ENCODE data around the gene FGFR3. TPM values are rescaled to one million over a fixed set of nuclear protein-coding genes. Genes with fewer than 3 reads are reported as not detected.

Gene FGFR3
- total RNA-seq, 1 donor from 2014 or later: 44.3 TPM

GRCh38 chr4:1851160-1851559 is 58.1 kb downstream of the FGFR3 start:
- Mint-ChIP-seq H3K4me3 (peak overlapping the region; percentile 41), H3K9me3 (no peaks in the 10 kb centered on the region), H3K4me1 (ENCODE audit: unreplicated experiment) (peaks cover 25% of the 10 kb centered on the region), H3K27me3 (no peaks in the 10 kb centered on the region), H3K36me3 (no peaks in the 10 kb centered on the region), H3K27ac (no peak overlapping the region)
- TF ChIP-seq, protein P1, sequence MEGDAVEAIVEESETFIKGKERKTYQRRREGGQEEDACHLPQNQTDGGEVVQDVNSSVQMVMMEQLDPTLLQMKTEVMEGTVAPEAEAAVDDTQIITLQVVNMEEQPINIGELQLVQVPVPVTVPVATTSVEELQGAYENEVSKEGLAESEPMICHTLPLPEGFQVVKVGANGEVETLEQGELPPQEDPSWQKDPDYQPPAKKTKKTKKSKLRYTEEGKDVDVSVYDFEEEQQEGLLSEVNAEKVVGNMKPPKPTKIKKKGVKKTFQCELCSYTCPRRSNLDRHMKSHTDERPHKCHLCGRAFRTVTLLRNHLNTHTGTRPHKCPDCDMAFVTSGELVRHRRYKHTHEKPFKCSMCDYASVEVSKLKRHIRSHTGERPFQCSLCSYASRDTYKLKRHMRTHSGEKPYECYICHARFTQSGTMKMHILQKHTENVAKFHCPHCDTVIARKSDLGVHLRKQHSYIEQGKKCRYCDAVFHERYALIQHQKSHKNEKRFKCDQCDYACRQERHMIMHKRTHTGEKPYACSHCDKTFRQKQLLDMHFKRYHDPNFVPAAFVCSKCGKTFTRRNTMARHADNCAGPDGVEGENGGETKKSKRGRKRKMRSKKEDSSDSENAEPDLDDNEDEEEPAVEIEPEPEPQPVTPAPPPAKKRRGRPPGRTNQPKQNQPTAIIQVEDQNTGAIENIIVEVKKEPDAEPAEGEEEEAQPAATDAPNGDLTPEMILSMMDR (conservative IDR thresholded peaks at IDR 0.05): peak; percentile 38
- DNase-seq (ENCODE audit: extremely low spot score, unreplicated experiment): no peak

DNA sequence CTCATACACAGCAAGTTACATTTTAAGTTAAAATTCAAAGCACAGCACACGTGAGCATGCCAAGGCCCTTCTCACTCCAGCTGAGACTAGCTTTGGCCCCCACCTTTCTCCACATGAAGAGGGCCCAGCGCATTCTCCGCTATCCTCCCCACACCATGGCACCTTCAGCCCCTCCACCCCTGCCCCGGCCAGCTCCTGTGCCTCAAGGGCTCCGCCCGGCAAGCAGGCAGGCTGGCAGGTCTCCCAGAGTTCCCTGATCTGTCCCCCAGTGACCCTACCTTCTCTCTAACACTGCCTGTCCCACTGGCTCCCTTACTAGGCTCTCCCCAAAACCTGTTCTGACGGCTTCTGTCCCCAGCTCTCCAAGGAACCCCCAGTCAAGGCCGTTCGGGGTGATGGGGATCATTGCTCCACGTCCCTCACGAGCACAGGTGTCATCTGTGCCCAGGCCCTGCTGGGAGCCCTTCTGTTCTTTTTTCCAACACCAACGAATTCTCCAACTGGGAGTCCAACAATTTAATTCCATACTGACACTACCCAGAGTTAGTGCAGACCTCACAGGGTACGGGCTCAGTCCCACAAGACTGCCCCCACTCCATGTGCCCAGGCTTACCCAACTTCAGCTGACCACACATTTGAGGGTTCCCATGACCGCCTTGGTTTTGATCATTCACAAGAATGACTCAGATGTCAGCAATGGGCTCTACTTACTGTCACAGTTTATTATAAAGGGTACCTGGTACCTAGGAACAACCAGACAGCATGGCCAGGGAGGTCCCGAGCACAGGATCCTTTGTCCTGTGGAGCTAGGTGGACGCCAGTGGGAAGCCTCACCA is 58.7 kb downstream of the FGFR3 start:
- TF ChIP-seq, protein P1 (conservative IDR thresholded peaks at IDR 0.05): no peak
- H3K27ac Mint-ChIP-seq: peak overlapping the region; percentile 70
- peaks cover 25% of the 10 kb centered on the region for H3K4me1 Mint-ChIP-seq (ENCODE audit: unreplicated experiment)

DNA sequence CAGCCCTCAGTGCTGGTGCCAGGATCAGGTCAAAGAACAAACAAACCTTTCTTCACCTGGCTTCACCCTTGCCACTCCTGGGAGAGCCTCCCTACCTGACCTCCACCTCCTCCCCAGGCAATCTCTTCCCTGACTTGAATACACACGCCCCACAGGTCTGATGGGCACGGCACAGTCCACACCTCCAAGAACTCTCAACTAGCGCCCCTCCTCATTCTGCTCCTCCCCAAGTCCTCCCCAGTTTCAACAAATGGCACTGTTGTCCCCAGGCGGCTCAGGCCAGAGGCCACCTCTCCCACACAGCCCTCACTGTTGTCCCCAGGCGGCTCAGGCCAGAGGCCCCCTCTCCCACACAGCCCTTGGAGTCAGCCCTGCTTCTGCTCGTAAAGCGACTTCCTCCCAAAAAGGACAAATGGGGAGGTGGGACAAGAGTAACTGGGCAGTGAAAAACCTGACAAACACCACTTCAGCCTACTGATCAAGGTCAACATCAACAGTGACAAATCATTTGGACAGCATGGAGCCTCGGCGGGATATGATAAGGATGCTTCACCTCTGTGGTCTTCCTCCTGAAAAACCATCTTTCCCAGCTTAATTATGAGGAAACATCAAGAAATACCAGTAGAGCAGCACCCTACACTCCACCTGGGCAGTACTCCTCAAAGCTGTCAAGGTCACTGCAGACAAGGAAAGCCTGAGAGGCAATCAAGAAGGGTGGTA is 60.0 kb downstream of the FGFR3 start:
- Mint-ChIP-seq H3K36me3 (no peaks in the 10 kb centered on the region), H3K4me3 (peak overlapping the region; percentile 83), H3K27me3 (no peaks in the 10 kb centered on the region), H3K9me3 (no peaks in the 10 kb centered on the region), H3K27ac (peak overlapping the region; percentile 55), H3K4me1 (ENCODE audit: unreplicated experiment) (peaks cover 25% of the 10 kb centered on the region)
- TF ChIP-seq, protein P1 (conservative IDR thresholded peaks at IDR 0.05): no peak
- no peak for DNase-seq (ENCODE audit: extremely low spot score, unreplicated experiment)

More for the DNA sequence above, 58.7 kb downstream of the FGFR3 start:
- Mint-ChIP-seq H3K27me3 (no peaks in the 10 kb centered on the region), H3K36me3 (no peaks in the 10 kb centered on the region), H3K9me3 (no peaks in the 10 kb centered on the region), H3K4me3 (peak overlapping the region; percentile 41)
- DNase-seq (ENCODE audit: extremely low spot score, unreplicated experiment): no peak

- no peak for DNase-seq (ENCODE audit: extremely low spot score, unreplicated experiment)
- H3K4me1 Mint-ChIP-seq (ENCODE audit: unreplicated experiment): peaks cover 33% of the 10 kb centered on the region
- H3K27ac Mint-ChIP-seq: no peak overlapping the region
- H3K4me3 Mint-ChIP-seq: peak overlapping the region; percentile 86
- H3K27me3 Mint-ChIP-seq: no peaks in the 10 kb centered on the region
- no peaks in the 10 kb centered on the region for H3K36me3 Mint-ChIP-seq
- TF ChIP-seq, protein P1 (conservative IDR thresholded peaks at IDR 0.05): no peak
- H3K9me3 Mint-ChIP-seq: no peaks in the 10 kb centered on the region
These were observed 61.7 kb downstream of the FGFR3 start for GRCh38 chr4:1854752-1855151.

- no peak overlapping the region for H3K27ac Mint-ChIP-seq
- H3K4me1 Mint-ChIP-seq (ENCODE audit: unreplicated experiment): peaks cover 33% of the 10 kb centered on the region
- peak overlapping the region; percentile 86 for H3K4me3 Mint-ChIP-seq
- no peak for DNase-seq (ENCODE audit: extremely low spot score, unreplicated experiment)
- H3K27me3 Mint-ChIP-seq: no peaks in the 10 kb centered on the region
- H3K9me3 Mint-ChIP-seq: no peaks in the 10 kb centered on the region
- H3K36me3 Mint-ChIP-seq: no peaks in the 10 kb centered on the region
- TF ChIP-seq, protein P1 (conservative IDR thresholded peaks at IDR 0.05): no peak
These were observed 62.4 kb downstream of the FGFR3 start for GRCh38 chr4:1855333-1856070.
